Right atrium auricular region (tissue), 2 donors: ENCODE measurements around the gene FGF1. TPM values are rescaled to one million over a fixed set of nuclear protein-coding genes. Genes with fewer than 3 reads are reported as not detected.
A peak's percentile ranks its signal among the peaks of the same experiment; 100 is the strongest.

Experiments used
- DNase-seq: peaks from one replicate; pipeline ENCODE4 v3.0.0-alpha.2; 2019; ENCODE audit warnings: low spot score
- H3K27ac ChIP-seq, 2 donors: fragments of 200-600 bp; sonication (generic); 1 replicate in 1 of 2; 2 replicates in 1 of 2; pipeline ENCODE4 v1.5.1; 2016 to 2019
- H3K27me3 ChIP-seq, 2 donors: fragments of 200-600 bp; sonication (generic); one replicate each; pipeline versions ENCODE4 v1.5.1 to v1.6.0; 2017 to 2019
- H3K36me3 ChIP-seq: fragments of 200-600 bp; sonication (generic); one replicate; pipeline ENCODE4 v1.5.1; 2016
- H3K4me1 ChIP-seq, 2 donors: fragments of 200-600 bp; sonication (generic); one replicate each; pipeline versions ENCODE4 v1.5.1 to v1.6.0; 2017 to 2019
- H3K4me3 ChIP-seq, 2 donors: fragments of 200-600 bp; sonication (generic); 1 replicate in 1 of 2; 2 replicates in 1 of 2; pipeline ENCODE4 v1.5.1; 2017 to 2019; ENCODE audit warnings: mild to moderate bottlenecking in 1 of 2, moderate library complexity in 1 of 2
- H3K9me3 ChIP-seq, 2 donors: fragments of 200-600 bp; sonication (generic); one replicate each; pipeline ENCODE4 v1.5.1; 2019
- total RNA-seq, 2 donors: library from RNA; depleted of rRNA; stranded (reverse); fragments of >200 nt; gene quantifications; one replicate each; pipeline ENCODE4 v1.1.0, GENCODE V29; 2016
- TF ChIP-seq, protein P1 (sequence below), 2 donors: fragments of 200-600 bp; sonication (generic); IDR thresholded peaks; one replicate each; pipeline ENCODE4 v1.5.1; 2019; ENCODE audit warnings: antibody characterized with exemption in 2 of 2

Gene FGF1
- total RNA-seq, 2 donors from 2014 or later = 35.3 to 47.9 TPM

- Histone ChIP-seq H3K27ac (no peak overlapping the region), H3K4me1 (peaks cover 0 to 16% of the 10 kb centered on the region in 2 donors)
- TF ChIP-seq, protein P1, sequence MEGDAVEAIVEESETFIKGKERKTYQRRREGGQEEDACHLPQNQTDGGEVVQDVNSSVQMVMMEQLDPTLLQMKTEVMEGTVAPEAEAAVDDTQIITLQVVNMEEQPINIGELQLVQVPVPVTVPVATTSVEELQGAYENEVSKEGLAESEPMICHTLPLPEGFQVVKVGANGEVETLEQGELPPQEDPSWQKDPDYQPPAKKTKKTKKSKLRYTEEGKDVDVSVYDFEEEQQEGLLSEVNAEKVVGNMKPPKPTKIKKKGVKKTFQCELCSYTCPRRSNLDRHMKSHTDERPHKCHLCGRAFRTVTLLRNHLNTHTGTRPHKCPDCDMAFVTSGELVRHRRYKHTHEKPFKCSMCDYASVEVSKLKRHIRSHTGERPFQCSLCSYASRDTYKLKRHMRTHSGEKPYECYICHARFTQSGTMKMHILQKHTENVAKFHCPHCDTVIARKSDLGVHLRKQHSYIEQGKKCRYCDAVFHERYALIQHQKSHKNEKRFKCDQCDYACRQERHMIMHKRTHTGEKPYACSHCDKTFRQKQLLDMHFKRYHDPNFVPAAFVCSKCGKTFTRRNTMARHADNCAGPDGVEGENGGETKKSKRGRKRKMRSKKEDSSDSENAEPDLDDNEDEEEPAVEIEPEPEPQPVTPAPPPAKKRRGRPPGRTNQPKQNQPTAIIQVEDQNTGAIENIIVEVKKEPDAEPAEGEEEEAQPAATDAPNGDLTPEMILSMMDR (IDR thresholded peaks at IDR 0.05) = no peak
Observed at GRCh38 chr5:142636698-142637324, 49.1 kb downstream of the FGF1 start.

GRCh38 chr5:142636093-142636492 lies 49.8 kb downstream of the FGF1 start:
- H3K9me3 ChIP-seq = no peaks in the 10 kb centered on the region
- H3K4me1 ChIP-seq = peaks cover 0 to 23% of the 10 kb centered on the region in 2 donors
- no peak for DNase-seq
- H3K4me3 ChIP-seq = no peak overlapping the region
- TF ChIP-seq, protein P1 (IDR thresholded peaks at IDR 0.05) = no peak
- H3K36me3 ChIP-seq = no peaks in the 10 kb centered on the region
- H3K27ac ChIP-seq = no peak overlapping the region
- H3K27me3 ChIP-seq = no peaks in the 10 kb centered on the region

More at GRCh38 chr5:142636698-142637324, 49.1 kb downstream of the FGF1 start:
- Histone ChIP-seq H3K27me3 (no peaks in the 10 kb centered on the region), H3K36me3 (no peaks in the 10 kb centered on the region), H3K4me3 (no peak overlapping the region), H3K9me3 (no peaks in the 10 kb centered on the region)
- DNase-seq = no peak

- Histone ChIP-seq H3K4me1 (peaks cover 0 to 28% of the 10 kb centered on the region in 2 donors), H3K27ac (peak overlapping the region in 1 of 2 donors; percentile 6), H3K27me3 (no peaks in the 10 kb centered on the region), H3K4me3 (no peak overlapping the region), H3K36me3 (no peaks in the 10 kb centered on the region), H3K9me3 (no peaks in the 10 kb centered on the region)
- TF ChIP-seq, protein P1 (IDR thresholded peaks at IDR 0.05) = no peak
- DNase-seq = no peak
Observed at GRCh38 chr5:142634216-142635011, 51.5 kb downstream of the FGF1 start.

DNA sequence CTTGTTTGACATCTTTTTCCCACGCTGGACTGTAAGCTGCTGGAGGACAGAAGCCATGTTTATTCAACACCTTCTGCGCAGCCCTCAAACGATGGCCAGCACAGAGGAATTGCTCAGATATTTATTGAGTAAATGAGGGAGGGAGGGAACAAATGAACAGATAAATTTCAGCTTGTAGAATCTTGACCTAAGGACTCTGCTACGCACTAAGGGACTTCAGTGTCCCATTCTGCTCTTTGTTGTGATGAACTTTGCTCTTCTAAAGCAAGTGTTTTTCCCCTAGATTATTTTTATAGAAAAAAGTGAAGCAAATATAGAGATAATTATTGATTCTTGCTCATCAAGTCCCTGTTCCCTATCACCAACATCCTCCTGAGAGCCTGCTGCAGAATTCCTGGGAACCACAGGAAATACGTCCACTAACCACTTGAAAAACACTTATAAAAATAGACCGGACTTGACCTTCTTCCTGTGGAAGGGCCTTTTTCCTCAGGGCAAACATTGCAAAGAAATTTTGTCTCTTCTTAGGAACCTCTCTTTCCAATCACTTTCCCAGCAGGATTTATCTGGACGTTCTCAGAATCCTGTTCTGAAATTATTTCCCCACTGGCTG lies 54.9 kb downstream of the FGF1 start:
- Histone ChIP-seq H3K27ac (peak overlapping the region in 1 of 2 donors; percentile 32), H3K4me1 (peaks cover 0 to 38% of the 10 kb centered on the region in 2 donors), H3K9me3 (no peaks in the 10 kb centered on the region), H3K4me3 (no peak overlapping the region), H3K36me3 (no peaks in the 10 kb centered on the region), H3K27me3 (no peaks in the 10 kb centered on the region)
- TF ChIP-seq, protein P1 (IDR thresholded peaks at IDR 0.05) = no peak
- DNase-seq = no peak

DNA sequence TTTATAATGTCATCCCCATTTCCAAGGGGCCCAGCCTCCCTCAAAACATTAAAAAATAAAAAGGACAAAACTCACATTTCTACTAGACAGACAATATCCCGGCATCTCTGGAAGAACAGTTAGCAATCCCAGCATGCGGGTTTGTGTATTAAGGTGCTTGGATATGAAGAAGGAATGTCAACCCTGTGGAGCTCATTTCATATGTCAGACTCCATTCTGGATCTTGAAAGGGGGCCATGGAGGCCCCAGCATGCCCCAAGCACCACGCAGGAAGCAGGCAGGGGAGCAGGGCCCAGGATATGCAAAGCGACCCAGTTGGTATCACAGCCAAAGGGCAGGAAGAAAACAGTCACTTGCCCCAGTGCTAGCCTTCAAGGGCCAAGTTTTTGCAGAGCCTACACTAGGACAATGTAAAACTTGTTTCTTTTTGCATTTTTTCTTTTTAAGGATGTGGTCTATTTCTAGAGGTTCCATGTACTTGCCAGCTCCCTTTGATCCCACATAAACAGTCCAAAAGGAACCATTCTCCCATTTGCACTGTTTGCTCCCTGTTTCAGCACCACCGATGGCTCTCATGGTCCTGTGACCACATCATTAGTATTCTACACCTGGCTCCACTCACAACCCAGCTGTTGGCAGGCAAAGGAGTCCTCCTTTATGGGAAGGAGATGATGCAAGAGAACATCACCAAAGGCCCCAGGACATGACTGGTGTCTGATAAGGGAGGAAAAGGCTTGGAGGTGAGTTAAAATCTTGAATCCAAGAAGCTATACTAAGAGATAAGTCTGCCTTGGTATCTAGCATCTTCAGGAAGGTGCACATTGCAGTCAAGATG lies 58.3 kb downstream of the FGF1 start:
- TF ChIP-seq, protein P1 (IDR thresholded peaks at IDR 0.05) = no peak
- H3K36me3 ChIP-seq = no peaks in the 10 kb centered on the region
- no peak for DNase-seq
- H3K4me1 ChIP-seq = peaks cover 0 to 42% of the 10 kb centered on the region in 2 donors
- H3K9me3 ChIP-seq = no peaks in the 10 kb centered on the region
- H3K4me3 ChIP-seq = no peak overlapping the region
- H3K27ac ChIP-seq = no peak overlapping the region
- no peaks in the 10 kb centered on the region for H3K27me3 ChIP-seq
